Measurements from ENCODE around the gene DIP2C. TPM values are rescaled to one million over a fixed set of nuclear protein-coding genes. Genes with fewer than 3 reads are reported as not detected.

The DIP2C gene
- total RNA-seq, 4 donors from 2014 or later = 2.4 to 14.9 (median 6.1) TPM

- Histone ChIP-seq H3K27me3 (no peaks in the 10 kb centered on the region), H3K27ac (peak overlapping the region in 3 of 4 donors; percentile 79 to 91 (median 89)), H3K9me3 (no peaks in the 10 kb centered on the region), H3K4me1 (peaks cover 22 to 87% (median 30%) of the 10 kb centered on the region in 3 donors), H3K4me3 (no peak overlapping the region), H3K36me3 (no peaks in the 10 kb centered on the region)
- intact Hi-C loops (cut with DNase I) = no loop called here
- DNase-seq = no peak
- TF ChIP-seq POLR2A (IDR thresholded peaks at IDR 0.05) = no peak
- TF ChIP-seq, protein P1, sequence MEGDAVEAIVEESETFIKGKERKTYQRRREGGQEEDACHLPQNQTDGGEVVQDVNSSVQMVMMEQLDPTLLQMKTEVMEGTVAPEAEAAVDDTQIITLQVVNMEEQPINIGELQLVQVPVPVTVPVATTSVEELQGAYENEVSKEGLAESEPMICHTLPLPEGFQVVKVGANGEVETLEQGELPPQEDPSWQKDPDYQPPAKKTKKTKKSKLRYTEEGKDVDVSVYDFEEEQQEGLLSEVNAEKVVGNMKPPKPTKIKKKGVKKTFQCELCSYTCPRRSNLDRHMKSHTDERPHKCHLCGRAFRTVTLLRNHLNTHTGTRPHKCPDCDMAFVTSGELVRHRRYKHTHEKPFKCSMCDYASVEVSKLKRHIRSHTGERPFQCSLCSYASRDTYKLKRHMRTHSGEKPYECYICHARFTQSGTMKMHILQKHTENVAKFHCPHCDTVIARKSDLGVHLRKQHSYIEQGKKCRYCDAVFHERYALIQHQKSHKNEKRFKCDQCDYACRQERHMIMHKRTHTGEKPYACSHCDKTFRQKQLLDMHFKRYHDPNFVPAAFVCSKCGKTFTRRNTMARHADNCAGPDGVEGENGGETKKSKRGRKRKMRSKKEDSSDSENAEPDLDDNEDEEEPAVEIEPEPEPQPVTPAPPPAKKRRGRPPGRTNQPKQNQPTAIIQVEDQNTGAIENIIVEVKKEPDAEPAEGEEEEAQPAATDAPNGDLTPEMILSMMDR (IDR thresholded peaks at IDR 0.05) = no peak
- WGBS, 2 donors = 65 to 73% methylated on average over 10 to 12 of the region's 13 CpGs
Measured at GRCh38 chr10:621981-622740, 67.3 kb downstream of the DIP2C start.

DNA sequence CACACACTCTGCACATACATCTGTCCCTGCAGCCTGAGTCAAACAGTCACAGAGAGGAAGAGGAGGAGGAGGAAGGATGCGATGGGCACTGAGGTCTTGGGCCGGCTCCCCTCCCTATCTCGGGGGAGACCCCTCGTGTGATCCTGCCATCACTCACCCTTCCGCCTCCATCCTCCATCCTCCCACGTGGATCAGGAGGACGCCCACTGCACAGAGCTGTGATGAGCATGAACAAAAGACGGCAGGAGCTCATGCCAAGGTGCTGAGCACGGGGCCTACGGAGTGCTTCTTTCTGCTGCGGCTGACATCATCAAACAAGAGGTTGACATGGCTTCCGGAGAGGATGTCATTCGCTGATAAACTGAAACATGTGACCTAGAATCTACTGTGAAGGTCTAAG lies 68.0 kb downstream of the DIP2C start:
- TF ChIP-seq, protein P1 (IDR thresholded peaks at IDR 0.05) = no peak
- TF ChIP-seq POLR2A (IDR thresholded peaks at IDR 0.05) = no peak
- H3K27me3 ChIP-seq = no peaks in the 10 kb centered on the region
- no peaks in the 10 kb centered on the region for H3K36me3 ChIP-seq
- intact Hi-C loops (cut with DNase I) = no loop called here
- peak overlapping the region in 3 of 4 donors; percentile 79 to 91 (median 89) for H3K27ac ChIP-seq
- H3K9me3 ChIP-seq = no peaks in the 10 kb centered on the region
- WGBS, 2 donors = 75% methylated on average over 9 to 13 of the region's 13 CpGs
- DNase-seq = no peak
- H3K4me3 ChIP-seq = no peak overlapping the region
- peaks cover 22 to 89% (median 30%) of the 10 kb centered on the region in 3 donors for H3K4me1 ChIP-seq

- WGBS, 2 donors = 75 to 85% methylated on average over 10 to 12 of the region's 12 CpGs
- H3K9me3 ChIP-seq = no peaks in the 10 kb centered on the region
Measured at GRCh38 chr10:620971-621370, 68.5 kb downstream of the DIP2C start.

GRCh38 chr10:620417-620816 lies 69.1 kb downstream of the DIP2C start:
- no peak for DNase-seq
- Histone ChIP-seq H3K4me1 (peaks cover 18 to 88% (median 24%) of the 10 kb centered on the region in 3 donors), H3K9me3 (no peaks in the 10 kb centered on the region), H3K4me3 (no peak overlapping the region), H3K27me3 (no peaks in the 10 kb centered on the region), H3K27ac (peak overlapping the region in 3 of 4 donors; percentile 19 to 89 (median 54)), H3K36me3 (no peaks in the 10 kb centered on the region)
- TF ChIP-seq, protein P1 (IDR thresholded peaks at IDR 0.05) = no peak
- TF ChIP-seq POLR2A (IDR thresholded peaks at IDR 0.05) = no peak
- 64 to 78% methylated on average over 6 to 7 of the region's 7 CpGs for WGBS, 2 donors
- intact Hi-C loops (cut with DNase I) = no loop called here

More at GRCh38 chr10:620971-621370, 68.5 kb downstream of the DIP2C start:
- DNase-seq = no peak
- intact Hi-C loops (cut with DNase I) = no loop called here
- TF ChIP-seq, protein P1 (IDR thresholded peaks at IDR 0.05) = no peak
- no peak for TF ChIP-seq POLR2A (IDR thresholded peaks at IDR 0.05)
- no peaks in the 10 kb centered on the region for H3K27me3 ChIP-seq
- no peaks in the 10 kb centered on the region for H3K36me3 ChIP-seq
- H3K4me3 ChIP-seq = no peak overlapping the region
- peak overlapping the region in 3 of 4 donors; percentile 79 to 91 (median 89) for H3K27ac ChIP-seq
- H3K4me1 ChIP-seq = peaks cover 21 to 88% (median 27%) of the 10 kb centered on the region in 3 donors

DNA sequence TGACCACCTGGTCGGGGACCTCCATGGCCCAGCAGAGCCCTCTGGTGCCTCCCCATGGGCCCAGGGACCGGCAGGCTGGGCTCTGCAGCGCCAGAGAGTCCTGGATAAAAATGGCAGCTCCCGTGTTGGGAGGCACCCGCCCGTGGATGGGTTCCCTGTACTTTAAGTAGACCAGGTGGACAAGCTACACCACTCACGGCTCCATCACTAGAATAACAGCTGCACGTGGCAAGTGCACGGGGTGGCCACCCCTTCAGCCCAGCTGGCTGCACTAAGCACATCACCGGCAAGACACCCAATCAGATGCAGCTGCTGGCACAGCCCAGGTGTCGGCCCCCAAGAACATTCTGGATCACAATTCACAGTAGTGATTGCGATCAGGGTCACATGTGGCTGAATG lies 69.8 kb downstream of the DIP2C start:
- no peak for DNase-seq
- 74 to 93% methylated on average over 4 to 5 of the region's 12 CpGs for WGBS, 2 donors
- no peak overlapping the region for H3K4me3 ChIP-seq
- intact Hi-C loops (cut with DNase I) = no loop called here
- H3K27ac ChIP-seq = peak overlapping the region in 3 of 4 donors; percentile 19 to 89 (median 54)
- H3K27me3 ChIP-seq = no peaks in the 10 kb centered on the region
- TF ChIP-seq, protein P1 (IDR thresholded peaks at IDR 0.05) = no peak
- TF ChIP-seq POLR2A (IDR thresholded peaks at IDR 0.05) = no peak
- H3K9me3 ChIP-seq = no peaks in the 10 kb centered on the region
- H3K36me3 ChIP-seq = no peaks in the 10 kb centered on the region
- peaks cover 12 to 88% (median 22%) of the 10 kb centered on the region in 3 donors for H3K4me1 ChIP-seq
